Measurements from ENCODE around the gene VMAC. TPM values are rescaled to one million over a fixed set of nuclear protein-coding genes. Genes with fewer than 3 reads are reported as not detected.

Gene VMAC
- total RNA-seq, 1 donor from 2014 or later = 12.3 TPM

- no peaks in the 10 kb centered on the region for H3K27me3 Mint-ChIP-seq (ENCODE audit: low read depth)
- peaks cover 13% of the 10 kb centered on the region for H3K36me3 Mint-ChIP-seq
- no peak for DNase-seq (ENCODE audit: low spot score in 2 of 2, unreplicated experiment in 2 of 2)
- no peaks in the 10 kb centered on the region for H3K4me1 Mint-ChIP-seq
- H3K9me3 Mint-ChIP-seq = no peaks in the 10 kb centered on the region
- TF ChIP-seq CTCF (IDR thresholded peaks at IDR 0.05; ENCODE audit: unreplicated experiment) = no peak
- no peak overlapping the region for H3K27ac Mint-ChIP-seq
- H3K4me3 Mint-ChIP-seq = no peak overlapping the region
These were observed 17.0 kb downstream of the VMAC start for GRCh38 chr19:5921516-5922160.

GRCh38 chr19:5922161-5922545 lies 17.5 kb downstream of the VMAC start:
- H3K4me1 Mint-ChIP-seq = no peaks in the 10 kb centered on the region
- no peak for DNase-seq (ENCODE audit: low spot score in 2 of 2, unreplicated experiment in 2 of 2)
- TF ChIP-seq CTCF (IDR thresholded peaks at IDR 0.05; ENCODE audit: unreplicated experiment) = no peak
- no peaks in the 10 kb centered on the region for H3K9me3 Mint-ChIP-seq
- H3K27ac Mint-ChIP-seq = no peak overlapping the region
- no peaks in the 10 kb centered on the region for H3K27me3 Mint-ChIP-seq (ENCODE audit: low read depth)
- H3K36me3 Mint-ChIP-seq = peaks cover 16% of the 10 kb centered on the region
- no peak overlapping the region for H3K4me3 Mint-ChIP-seq

GRCh38 chr19:5923356-5923755 lies 18.7 kb downstream of the VMAC start:
- Mint-ChIP-seq H3K36me3 (peaks cover 23% of the 10 kb centered on the region), H3K9me3 (no peaks in the 10 kb centered on the region), H3K27ac (no peak overlapping the region), H3K27me3 (ENCODE audit: low read depth) (no peaks in the 10 kb centered on the region), H3K4me3 (no peak overlapping the region), H3K4me1 (no peaks in the 10 kb centered on the region)
- no peak for DNase-seq (ENCODE audit: low spot score in 2 of 2, unreplicated experiment in 2 of 2)
- no peak for TF ChIP-seq CTCF (IDR thresholded peaks at IDR 0.05; ENCODE audit: unreplicated experiment)

- Mint-ChIP-seq H3K4me1 (no peaks in the 10 kb centered on the region), H3K27me3 (ENCODE audit: low read depth) (no peaks in the 10 kb centered on the region), H3K36me3 (peaks cover 24% of the 10 kb centered on the region), H3K4me3 (no peak overlapping the region), H3K27ac (no peak overlapping the region), H3K9me3 (no peaks in the 10 kb centered on the region)
- no peak for DNase-seq (ENCODE audit: low spot score in 2 of 2, unreplicated experiment in 2 of 2)
- no peak for TF ChIP-seq CTCF (IDR thresholded peaks at IDR 0.05; ENCODE audit: unreplicated experiment)
These were observed 21.3 kb downstream of the VMAC start for GRCh38 chr19:5925830-5926427.

GRCh38 chr19:5926641-5927440 lies 22.2 kb downstream of the VMAC start:
- H3K27me3 Mint-ChIP-seq (ENCODE audit: low read depth) = no peaks in the 10 kb centered on the region
- no peak overlapping the region for H3K4me3 Mint-ChIP-seq
- peaks cover 24% of the 10 kb centered on the region for H3K36me3 Mint-ChIP-seq
- no peak for DNase-seq (ENCODE audit: low spot score in 2 of 2, unreplicated experiment in 2 of 2)
- no peak overlapping the region for H3K27ac Mint-ChIP-seq
- H3K9me3 Mint-ChIP-seq = no peaks in the 10 kb centered on the region
- no peak for TF ChIP-seq CTCF (IDR thresholded peaks at IDR 0.05; ENCODE audit: unreplicated experiment)
- no peaks in the 10 kb centered on the region for H3K4me1 Mint-ChIP-seq
